Liver (tissue), 3 donors: ENCODE measurements around the gene HBA2.

Experiments used
- EGR1 ChIP-seq, 2 donors: IDR thresholded peaks; 2 replicates each; pipeline ENCODE4 v1.6.1; 2016 to 2018; ENCODE audit warnings: antibody characterized with exemption in 2 of 2, low read depth in 2 of 2
- GABPA ChIP-seq, 2 donors: IDR thresholded peaks in 1 of 2; conservative IDR thresholded peaks in 1 of 2; 2 replicates each; pipeline ENCODE4 v1.6.1; 2016; ENCODE audit warnings: antibody characterized with exemption in 2 of 2, mild to moderate bottlenecking in 1 of 2, moderate library complexity in 1 of 2
- JUND ChIP-seq, 2 donors: IDR thresholded peaks; 2 replicates each; pipeline ENCODE4 v1.6.1; 2016; ENCODE audit warnings: antibody characterized with exemption in 2 of 2
- NR2F2 ChIP-seq: IDR thresholded peaks from 2 replicates; pipeline ENCODE4 v1.6.1; 2016; ENCODE audit warnings: antibody characterized with exemption
- RXRA ChIP-seq, 2 donors: IDR thresholded peaks; 2 replicates each; pipeline ENCODE4 v1.6.1; 2017 to 2018; ENCODE audit warnings: antibody characterized with exemption in 2 of 2, mild to moderate bottlenecking in 1 of 2
- SP1 ChIP-seq: IDR thresholded peaks from 2 replicates; pipeline ENCODE4 v1.6.1; 2018; ENCODE audit warnings: antibody characterized with exemption, mild to moderate bottlenecking
- TAF1 ChIP-seq: conservative IDR thresholded peaks from 2 replicates; pipeline ENCODE4 v1.6.1; 2016; ENCODE audit warnings: antibody characterized with exemption, mild to moderate bottlenecking
- YY1 ChIP-seq: IDR thresholded peaks from 2 replicates; pipeline ENCODE4 v1.6.1; 2016; ENCODE audit warnings: antibody characterized with exemption, mild to moderate bottlenecking
- TF ChIP-seq, protein P1 (sequence below): fragments of 150-350 bp; IDR thresholded peaks from 2 replicates; pipeline ENCODE4 v1.5.1; 2017; ENCODE audit warnings: improper control_type of control experiment, low read depth, low read length; ENCODE audit not compliant: missing input control
- TF ChIP-seq, protein P2 (sequence below): IDR thresholded peaks from 2 replicates; pipeline ENCODE4 v1.6.1; 2016; ENCODE audit warnings: antibody characterized with exemption
- TF ChIP-seq, protein P3 (sequence below): IDR thresholded peaks from 2 replicates; pipeline ENCODE4 v1.6.1; 2016; ENCODE audit warnings: antibody characterized with exemption
- TF ChIP-seq, protein P4 (sequence below): IDR thresholded peaks from 2 replicates; pipeline ENCODE4 v1.6.1; 2016; ENCODE audit warnings: antibody characterized with exemption
- TF ChIP-seq, protein P5 (sequence below): IDR thresholded peaks from 2 replicates; pipeline ENCODE4 v1.6.1; 2016; ENCODE audit warnings: antibody characterized with exemption, mild to moderate bottlenecking
- donor health status: healthy.
- donor health status: healthy.

DNA sequence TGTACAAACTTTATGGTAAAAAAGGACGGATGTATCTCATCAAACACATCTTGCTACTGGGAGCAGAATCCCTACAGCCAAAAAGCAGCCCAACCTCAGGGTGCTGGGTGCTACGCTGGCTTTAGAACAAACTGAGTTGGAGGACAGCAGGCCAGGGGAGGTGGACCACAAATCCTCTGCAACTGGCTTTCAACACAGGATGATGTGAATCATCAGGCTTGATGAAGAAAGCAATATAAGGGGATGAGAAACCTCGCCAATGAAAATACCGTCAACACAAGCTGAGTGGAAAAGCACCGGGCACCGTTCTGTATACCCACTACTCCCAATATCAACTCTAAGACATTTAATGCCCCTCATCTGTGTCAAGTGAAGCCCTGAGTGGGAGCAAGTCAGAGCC lies 21.8 kb downstream of the HBA2 start:
- TF ChIP-seq, protein P1, sequence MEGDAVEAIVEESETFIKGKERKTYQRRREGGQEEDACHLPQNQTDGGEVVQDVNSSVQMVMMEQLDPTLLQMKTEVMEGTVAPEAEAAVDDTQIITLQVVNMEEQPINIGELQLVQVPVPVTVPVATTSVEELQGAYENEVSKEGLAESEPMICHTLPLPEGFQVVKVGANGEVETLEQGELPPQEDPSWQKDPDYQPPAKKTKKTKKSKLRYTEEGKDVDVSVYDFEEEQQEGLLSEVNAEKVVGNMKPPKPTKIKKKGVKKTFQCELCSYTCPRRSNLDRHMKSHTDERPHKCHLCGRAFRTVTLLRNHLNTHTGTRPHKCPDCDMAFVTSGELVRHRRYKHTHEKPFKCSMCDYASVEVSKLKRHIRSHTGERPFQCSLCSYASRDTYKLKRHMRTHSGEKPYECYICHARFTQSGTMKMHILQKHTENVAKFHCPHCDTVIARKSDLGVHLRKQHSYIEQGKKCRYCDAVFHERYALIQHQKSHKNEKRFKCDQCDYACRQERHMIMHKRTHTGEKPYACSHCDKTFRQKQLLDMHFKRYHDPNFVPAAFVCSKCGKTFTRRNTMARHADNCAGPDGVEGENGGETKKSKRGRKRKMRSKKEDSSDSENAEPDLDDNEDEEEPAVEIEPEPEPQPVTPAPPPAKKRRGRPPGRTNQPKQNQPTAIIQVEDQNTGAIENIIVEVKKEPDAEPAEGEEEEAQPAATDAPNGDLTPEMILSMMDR, result no peak
- TF ChIP-seq EGR1 (IDR thresholded peaks at IDR 0.05; ENCODE audit: low read depth in 2 of 2), result no peak
- TF ChIP-seq, protein P2, sequence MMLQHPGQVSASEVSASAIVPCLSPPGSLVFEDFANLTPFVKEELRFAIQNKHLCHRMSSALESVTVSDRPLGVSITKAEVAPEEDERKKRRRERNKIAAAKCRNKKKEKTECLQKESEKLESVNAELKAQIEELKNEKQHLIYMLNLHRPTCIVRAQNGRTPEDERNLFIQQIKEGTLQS, result no peak
- no peak for TF ChIP-seq RXRA (IDR thresholded peaks at IDR 0.05)
- TF ChIP-seq JUND (IDR thresholded peaks at IDR 0.05), result no peak
- TF ChIP-seq, protein P3, sequence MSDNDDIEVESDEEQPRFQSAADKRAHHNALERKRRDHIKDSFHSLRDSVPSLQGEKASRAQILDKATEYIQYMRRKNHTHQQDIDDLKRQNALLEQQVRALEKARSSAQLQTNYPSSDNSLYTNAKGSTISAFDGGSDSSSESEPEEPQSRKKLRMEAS, result no peak
- no peak for TF ChIP-seq GABPA (IDR thresholded peaks at IDR 0.05 in 1 of 2, conservative IDR thresholded peaks at IDR 0.05 in 1 of 2)
- TF ChIP-seq, protein P4, sequence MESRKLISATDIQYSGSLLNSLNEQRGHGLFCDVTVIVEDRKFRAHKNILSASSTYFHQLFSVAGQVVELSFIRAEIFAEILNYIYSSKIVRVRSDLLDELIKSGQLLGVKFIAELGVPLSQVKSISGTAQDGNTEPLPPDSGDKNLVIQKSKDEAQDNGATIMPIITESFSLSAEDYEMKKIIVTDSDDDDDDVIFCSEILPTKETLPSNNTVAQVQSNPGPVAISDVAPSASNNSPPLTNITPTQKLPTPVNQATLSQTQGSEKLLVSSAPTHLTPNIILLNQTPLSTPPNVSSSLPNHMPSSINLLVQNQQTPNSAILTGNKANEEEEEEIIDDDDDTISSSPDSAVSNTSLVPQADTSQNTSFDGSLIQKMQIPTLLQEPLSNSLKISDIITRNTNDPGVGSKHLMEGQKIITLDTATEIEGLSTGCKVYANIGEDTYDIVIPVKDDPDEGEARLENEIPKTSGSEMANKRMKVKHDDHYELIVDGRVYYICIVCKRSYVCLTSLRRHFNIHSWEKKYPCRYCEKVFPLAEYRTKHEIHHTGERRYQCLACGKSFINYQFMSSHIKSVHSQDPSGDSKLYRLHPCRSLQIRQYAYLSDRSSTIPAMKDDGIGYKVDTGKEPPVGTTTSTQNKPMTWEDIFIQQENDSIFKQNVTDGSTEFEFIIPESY, result no peak
- TF ChIP-seq, protein P5, sequence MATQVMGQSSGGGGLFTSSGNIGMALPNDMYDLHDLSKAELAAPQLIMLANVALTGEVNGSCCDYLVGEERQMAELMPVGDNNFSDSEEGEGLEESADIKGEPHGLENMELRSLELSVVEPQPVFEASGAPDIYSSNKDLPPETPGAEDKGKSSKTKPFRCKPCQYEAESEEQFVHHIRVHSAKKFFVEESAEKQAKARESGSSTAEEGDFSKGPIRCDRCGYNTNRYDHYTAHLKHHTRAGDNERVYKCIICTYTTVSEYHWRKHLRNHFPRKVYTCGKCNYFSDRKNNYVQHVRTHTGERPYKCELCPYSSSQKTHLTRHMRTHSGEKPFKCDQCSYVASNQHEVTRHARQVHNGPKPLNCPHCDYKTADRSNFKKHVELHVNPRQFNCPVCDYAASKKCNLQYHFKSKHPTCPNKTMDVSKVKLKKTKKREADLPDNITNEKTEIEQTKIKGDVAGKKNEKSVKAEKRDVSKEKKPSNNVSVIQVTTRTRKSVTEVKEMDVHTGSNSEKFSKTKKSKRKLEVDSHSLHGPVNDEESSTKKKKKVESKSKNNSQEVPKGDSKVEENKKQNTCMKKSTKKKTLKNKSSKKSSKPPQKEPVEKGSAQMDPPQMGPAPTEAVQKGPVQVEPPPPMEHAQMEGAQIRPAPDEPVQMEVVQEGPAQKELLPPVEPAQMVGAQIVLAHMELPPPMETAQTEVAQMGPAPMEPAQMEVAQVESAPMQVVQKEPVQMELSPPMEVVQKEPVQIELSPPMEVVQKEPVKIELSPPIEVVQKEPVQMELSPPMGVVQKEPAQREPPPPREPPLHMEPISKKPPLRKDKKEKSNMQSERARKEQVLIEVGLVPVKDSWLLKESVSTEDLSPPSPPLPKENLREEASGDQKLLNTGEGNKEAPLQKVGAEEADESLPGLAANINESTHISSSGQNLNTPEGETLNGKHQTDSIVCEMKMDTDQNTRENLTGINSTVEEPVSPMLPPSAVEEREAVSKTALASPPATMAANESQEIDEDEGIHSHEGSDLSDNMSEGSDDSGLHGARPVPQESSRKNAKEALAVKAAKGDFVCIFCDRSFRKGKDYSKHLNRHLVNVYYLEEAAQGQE, result no peak
- no peak for TF ChIP-seq YY1
- TF ChIP-seq SP1, result no peak
- TF ChIP-seq TAF1, result no peak
- no peak for TF ChIP-seq NR2F2
